Fibroblast of mammary gland (primary cell): ENCODE data around the gene KRT86.

ENCODE experiments used
- DNase-seq: peaks from one replicate; pipeline ENCODE4 v3.0.0-alpha.2; 2010; ENCODE audit warnings: low read depth
- H3K4me3 ChIP-seq: 2 replicates; pipeline ENCODE4 v1.5.1; 2011; ENCODE audit warnings: low read depth, mild to moderate bottlenecking, low read length, moderate library complexity; ENCODE audit not compliant: control insufficient read depth
- TF ChIP-seq, protein P1 (sequence below): conservative IDR thresholded peaks from 2 replicates; pipeline ENCODE4 v1.5.1; 2011; ENCODE audit warnings: low read depth, low read length, inconsistent platforms; ENCODE audit not compliant: control insufficient read depth, insufficient read depth

Gene KRT86

DNA sequence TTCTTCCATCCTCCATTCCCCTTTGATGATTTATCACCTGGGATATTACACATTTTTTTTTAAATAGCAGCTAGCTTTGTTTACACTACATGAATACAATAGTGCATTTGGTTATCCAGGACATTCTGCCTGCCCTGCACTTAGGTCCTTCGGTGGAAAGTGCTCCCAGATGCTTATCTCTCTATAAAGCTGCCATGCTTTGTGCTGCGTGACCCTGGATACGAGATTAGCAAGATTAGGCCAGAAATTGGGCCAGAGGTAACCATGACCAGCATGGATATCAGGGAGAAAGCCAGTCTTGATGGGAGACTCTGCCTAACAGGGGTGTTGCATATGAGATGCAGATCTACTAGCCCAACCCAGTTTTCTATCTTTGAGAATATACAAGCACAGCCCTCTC, 58.9 kb downstream of the KRT86 start:
- DNase-seq, result no peak
- no peak overlapping the region for H3K4me3 ChIP-seq
- TF ChIP-seq, protein P1, sequence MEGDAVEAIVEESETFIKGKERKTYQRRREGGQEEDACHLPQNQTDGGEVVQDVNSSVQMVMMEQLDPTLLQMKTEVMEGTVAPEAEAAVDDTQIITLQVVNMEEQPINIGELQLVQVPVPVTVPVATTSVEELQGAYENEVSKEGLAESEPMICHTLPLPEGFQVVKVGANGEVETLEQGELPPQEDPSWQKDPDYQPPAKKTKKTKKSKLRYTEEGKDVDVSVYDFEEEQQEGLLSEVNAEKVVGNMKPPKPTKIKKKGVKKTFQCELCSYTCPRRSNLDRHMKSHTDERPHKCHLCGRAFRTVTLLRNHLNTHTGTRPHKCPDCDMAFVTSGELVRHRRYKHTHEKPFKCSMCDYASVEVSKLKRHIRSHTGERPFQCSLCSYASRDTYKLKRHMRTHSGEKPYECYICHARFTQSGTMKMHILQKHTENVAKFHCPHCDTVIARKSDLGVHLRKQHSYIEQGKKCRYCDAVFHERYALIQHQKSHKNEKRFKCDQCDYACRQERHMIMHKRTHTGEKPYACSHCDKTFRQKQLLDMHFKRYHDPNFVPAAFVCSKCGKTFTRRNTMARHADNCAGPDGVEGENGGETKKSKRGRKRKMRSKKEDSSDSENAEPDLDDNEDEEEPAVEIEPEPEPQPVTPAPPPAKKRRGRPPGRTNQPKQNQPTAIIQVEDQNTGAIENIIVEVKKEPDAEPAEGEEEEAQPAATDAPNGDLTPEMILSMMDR, result no peak

DNA sequence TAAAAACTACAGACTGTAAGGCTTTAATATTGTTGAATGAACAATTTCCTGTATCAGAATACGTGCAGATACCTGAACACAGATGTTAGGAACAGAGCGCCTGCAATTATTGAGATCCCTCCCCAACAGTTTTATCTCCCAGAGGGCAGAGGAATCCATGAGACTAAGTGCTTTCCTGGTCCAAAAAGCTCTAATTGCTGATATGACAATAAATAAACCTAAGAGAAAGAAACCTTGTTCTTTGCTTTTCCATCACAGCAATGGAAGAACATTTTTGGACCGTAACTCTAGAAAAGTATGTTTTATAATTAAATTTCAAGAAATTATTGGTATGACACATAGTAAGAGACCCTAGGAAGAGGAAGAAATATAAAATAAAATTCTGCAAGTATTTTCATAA, 59.7 kb downstream of the KRT86 start:
- TF ChIP-seq, protein P1, result no peak
- DNase-seq, result no peak
- no peak overlapping the region for H3K4me3 ChIP-seq

DNA sequence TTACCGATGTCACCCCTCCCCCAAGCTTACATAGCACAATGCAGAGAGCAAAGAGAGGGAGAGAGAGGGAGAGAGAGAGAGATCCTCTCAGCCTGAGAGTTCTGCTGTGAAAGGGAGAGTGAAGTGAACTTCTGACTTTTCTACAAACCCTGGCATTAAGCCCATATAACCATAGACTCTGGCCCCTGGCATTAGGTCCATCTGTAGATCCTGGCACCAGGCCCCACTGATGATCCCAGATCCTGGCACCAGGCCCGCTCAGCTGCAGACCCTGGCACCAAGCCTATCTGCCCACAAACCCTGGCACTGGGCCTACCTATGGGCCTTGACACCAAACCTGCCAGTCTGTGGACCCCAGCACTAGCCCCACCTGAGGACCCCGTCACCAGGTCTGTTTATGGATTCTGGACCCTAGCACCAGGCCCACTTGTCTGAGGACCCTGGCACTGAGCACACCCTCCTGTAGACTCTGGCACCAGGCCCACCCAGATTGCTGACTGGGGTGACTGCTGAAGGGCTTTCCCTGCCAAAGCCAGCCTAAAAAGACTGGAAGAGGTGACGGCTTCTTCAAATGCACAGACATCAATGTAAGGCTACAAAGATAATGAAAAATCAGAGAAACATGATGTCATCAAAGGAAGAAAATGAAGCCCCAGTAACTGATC, 61.3 kb downstream of the KRT86 start:
- TF ChIP-seq, protein P1, result no peak
- H3K4me3 ChIP-seq, result no peak overlapping the region
- DNase-seq, result no peak

DNA sequence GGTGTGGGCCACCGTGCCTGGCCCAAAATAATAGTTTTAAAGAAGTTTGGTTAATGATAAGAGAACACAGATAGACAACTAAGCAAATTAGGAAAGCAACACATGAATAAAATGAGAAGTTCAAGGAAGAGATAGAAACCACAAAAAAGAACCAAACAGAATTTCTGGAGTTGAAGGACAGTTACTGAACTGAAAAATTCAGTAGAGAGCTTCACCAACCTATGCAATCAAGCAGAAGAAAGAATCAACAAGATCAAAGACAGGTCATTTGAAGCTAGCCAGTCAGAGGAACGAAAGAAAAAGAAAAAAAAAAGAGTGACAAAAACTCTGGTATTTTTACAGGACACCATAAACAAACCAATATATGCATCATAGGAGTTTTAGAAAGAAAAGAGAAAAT, 62.2 kb downstream of the KRT86 start:
- no peak for DNase-seq
- H3K4me3 ChIP-seq, result no peak overlapping the region
- TF ChIP-seq, protein P1, result no peak

DNA sequence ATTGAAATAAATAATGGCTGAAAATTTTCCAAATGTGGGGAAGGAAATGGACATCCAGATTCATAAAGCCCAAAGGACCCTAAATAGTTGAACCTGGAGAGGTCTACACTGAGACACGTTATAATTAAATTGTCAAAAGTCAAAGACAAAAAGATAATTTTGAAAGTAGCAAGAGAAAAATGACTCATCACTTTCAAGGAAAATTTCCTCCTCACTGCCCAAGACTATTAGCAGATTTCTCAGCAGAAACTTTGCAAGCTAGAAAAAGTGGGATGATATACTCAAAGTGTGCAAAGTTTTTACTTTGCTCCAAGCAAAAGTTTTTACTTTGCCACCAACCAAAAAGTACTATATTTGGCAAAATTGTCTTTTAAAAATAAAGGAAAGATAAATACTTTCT, 62.6 kb downstream of the KRT86 start:
- no peak for DNase-seq

DNA sequence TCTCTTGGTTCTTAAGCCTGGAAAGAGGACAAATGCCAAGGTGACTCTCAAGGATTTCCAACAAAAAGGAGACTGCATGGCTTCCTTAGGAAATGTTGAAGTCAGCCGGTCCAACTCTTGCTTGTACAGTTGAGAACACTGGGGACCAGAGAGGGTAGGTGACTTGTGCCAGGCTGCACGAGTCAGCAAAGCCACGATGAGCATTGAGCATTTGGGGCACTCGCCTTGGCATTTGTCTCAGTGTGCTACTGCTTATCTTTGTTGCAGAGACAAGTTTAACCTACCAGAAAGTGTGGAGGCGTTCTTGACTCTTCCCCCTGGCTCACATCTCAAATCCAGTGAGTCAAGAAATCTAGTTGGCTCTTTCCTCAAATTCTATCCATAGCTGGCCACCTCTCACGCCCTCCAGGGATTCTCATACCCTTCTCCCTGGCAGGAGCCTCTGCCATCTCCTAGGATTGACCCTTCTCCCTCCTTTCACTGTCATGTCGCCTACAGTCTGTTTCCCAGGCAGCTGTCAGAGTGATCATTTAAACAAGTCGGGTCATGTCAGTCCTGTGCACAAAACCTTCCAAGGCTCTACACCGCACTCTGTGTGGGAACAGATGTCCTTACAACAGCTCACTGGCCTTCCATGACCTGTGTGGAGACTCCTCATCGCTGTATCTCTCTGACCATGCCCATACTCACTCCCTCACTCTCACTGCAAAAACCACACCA, 64.0 kb downstream of the KRT86 start:
- H3K4me3 ChIP-seq, result no peak overlapping the region
- DNase-seq, result peak; percentile 2
- TF ChIP-seq, protein P1, result no peak

More for the DNA sequence above, 62.6 kb downstream of the KRT86 start:
- H3K4me3 ChIP-seq, result no peak overlapping the region
- TF ChIP-seq, protein P1, result no peak

DNA sequence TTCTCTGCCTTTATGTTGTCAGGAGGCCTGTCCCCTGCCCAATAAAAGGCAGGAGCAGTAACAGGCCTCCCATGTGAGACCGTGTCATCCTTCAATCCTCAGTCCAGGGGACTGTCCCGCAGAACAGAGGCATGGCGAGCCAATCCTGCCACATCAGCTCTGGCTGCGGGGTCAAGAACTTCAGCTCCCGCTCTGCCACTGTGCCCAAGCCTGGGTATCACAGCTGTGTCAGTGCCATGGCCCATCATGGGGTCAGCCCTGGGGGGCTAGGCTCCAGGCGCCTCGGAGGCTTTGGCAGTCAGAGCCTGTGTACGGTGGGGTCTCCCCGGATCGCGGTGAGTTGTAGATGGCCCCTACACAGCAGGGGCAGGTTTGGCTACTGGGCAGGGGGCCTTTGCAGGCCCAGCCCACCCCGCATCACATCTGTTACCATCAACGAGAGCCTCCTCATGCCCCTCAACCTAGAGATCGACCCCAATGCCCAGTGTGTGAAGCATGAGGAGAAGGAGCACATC, 66.7 kb downstream of the KRT86 start:
- TF ChIP-seq, protein P1, result no peak
- no peak overlapping the region for H3K4me3 ChIP-seq
- no peak for DNase-seq
